ENCODE results near the gene EBF3. TPM values are rescaled to one million over a fixed set of nuclear protein-coding genes. Genes with fewer than 3 reads are reported as not detected.

EBF3 gene
- polyA plus RNA-seq, 3 donors, result 1.6 to 2.0 (median 1.9) TPM

- no peak for DNase-seq
Measured at GRCh38 chr10:129853562-129853903, 110.5 kb downstream of the EBF3 start.

- DNase-seq, result no peak
Measured at GRCh38 chr10:129852829-129853561, 111.1 kb downstream of the EBF3 start.

GRCh38 chr10:129851941-129852640, 112.0 kb downstream of the EBF3 start:
- no peak for DNase-seq

GRCh38 chr10:129850790-129851189, 113.3 kb downstream of the EBF3 start:
- DNase-seq, result no peak

- DNase-seq, result no peak
Measured at GRCh38 chr10:129850316-129850715, 113.8 kb downstream of the EBF3 start.

- DNase-seq, result no peak
Measured at GRCh38 chr10:129849853-129850252, 114.2 kb downstream of the EBF3 start.

GRCh38 chr10:129849452-129849750, 114.7 kb downstream of the EBF3 start:
- no peak for DNase-seq

GRCh38 chr10:129848696-129849451, 115.2 kb downstream of the EBF3 start:
- no peak for DNase-seq

- no peak for DNase-seq
Measured at GRCh38 chr10:129847741-129848483, 116.2 kb downstream of the EBF3 start.

GRCh38 chr10:129846991-129847391, 117.1 kb downstream of the EBF3 start:
- DNase-seq, result no peak

GRCh38 chr10:129845111-129845753, 118.8 kb downstream of the EBF3 start:
- no peak for DNase-seq

GRCh38 chr10:129844216-129844766, 119.8 kb downstream of the EBF3 start:
- no peak for DNase-seq

- DNase-seq, result no peak
Measured at GRCh38 chr10:129843702-129844101, 120.4 kb downstream of the EBF3 start.

GRCh38 chr10:129843131-129843541, 120.9 kb downstream of the EBF3 start:
- no peak for DNase-seq

GRCh38 chr10:129842031-129842430, 122.0 kb downstream of the EBF3 start:
- DNase-seq, result no peak

GRCh38 chr10:129841590-129841989, 122.5 kb downstream of the EBF3 start:
- DNase-seq, result no peak

GRCh38 chr10:129841071-129841470, 123.0 kb downstream of the EBF3 start:
- no peak for DNase-seq

GRCh38 chr10:129840196-129840590, 123.9 kb downstream of the EBF3 start:
- no peak for DNase-seq

- DNase-seq, result no peak
Measured at GRCh38 chr10:129839285-129840195, 124.5 kb downstream of the EBF3 start.

GRCh38 chr10:129838794-129839193, 125.3 kb downstream of the EBF3 start:
- no peak for DNase-seq

Data from renal pelvis (tissue), 4 donors.